ENCODE measurements around the gene KIAA0513. TPM values are rescaled to one million over a fixed set of nuclear protein-coding genes. Genes with fewer than 3 reads are reported as not detected.
A peak's percentile ranks its signal among the peaks of the same experiment; 100 is the strongest.

The KIAA0513 gene
- total RNA-seq, 1 donor from 2014 or later = 10.3 TPM

- TF ChIP-seq, protein P1, sequence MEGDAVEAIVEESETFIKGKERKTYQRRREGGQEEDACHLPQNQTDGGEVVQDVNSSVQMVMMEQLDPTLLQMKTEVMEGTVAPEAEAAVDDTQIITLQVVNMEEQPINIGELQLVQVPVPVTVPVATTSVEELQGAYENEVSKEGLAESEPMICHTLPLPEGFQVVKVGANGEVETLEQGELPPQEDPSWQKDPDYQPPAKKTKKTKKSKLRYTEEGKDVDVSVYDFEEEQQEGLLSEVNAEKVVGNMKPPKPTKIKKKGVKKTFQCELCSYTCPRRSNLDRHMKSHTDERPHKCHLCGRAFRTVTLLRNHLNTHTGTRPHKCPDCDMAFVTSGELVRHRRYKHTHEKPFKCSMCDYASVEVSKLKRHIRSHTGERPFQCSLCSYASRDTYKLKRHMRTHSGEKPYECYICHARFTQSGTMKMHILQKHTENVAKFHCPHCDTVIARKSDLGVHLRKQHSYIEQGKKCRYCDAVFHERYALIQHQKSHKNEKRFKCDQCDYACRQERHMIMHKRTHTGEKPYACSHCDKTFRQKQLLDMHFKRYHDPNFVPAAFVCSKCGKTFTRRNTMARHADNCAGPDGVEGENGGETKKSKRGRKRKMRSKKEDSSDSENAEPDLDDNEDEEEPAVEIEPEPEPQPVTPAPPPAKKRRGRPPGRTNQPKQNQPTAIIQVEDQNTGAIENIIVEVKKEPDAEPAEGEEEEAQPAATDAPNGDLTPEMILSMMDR (conservative IDR thresholded peaks at IDR 0.05) = no peak
- no peaks in the 10 kb centered on the region for H3K36me3 Mint-ChIP-seq (ENCODE audit: low read depth)
- peaks cover 42% of the 10 kb centered on the region for H3K4me1 Mint-ChIP-seq
- H3K9me3 Mint-ChIP-seq = no peaks in the 10 kb centered on the region
- H3K27ac Mint-ChIP-seq (ENCODE audit: unreplicated experiment) = no peak overlapping the region
- H3K4me3 Mint-ChIP-seq = no peak overlapping the region
- H3K27me3 Mint-ChIP-seq (ENCODE audit: low read depth) = peaks cover 6% of the 10 kb centered on the region
- DNase-seq (ENCODE audit: low read depth, low spot score) = no peak
These were observed 99.8 kb downstream of the KIAA0513 start for GRCh38 chr16:85127379-85127723.

DNA sequence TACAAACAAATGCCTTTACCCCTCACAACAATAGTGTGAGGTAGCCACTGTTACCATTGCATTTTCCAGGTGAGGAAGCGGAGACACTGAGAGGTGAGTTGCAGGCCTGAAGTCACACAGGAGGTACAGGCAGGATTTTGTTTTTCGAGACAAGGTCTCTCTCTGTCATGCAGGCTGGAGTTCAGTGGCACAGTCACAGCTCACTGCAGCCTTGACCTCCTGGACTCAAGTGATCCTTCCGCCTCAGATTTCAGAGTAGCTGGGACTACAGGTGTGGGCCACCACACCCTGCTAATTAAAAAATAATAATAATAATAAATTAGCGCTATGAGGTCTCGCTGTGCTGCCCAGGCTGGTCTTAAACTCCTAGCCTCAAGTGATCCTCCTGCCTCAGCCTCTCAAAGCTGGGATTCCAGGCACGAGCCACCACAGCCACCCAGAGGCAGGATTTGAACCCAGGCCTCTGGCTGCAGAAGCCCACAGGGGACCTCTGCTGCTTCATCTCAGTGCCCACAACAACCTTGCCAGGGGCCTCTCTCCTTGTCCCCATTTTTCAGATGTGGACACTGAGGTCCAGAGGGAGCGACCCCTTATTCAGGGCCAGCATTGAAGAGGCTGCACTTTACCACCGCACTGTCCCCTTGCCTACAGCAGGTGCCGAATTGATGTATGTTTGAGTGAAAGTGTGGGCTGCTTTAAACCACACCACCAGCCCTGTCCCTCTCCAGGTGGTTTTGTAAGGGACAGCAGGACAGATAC is 100.7 kb downstream of the KIAA0513 start:
- no peaks in the 10 kb centered on the region for H3K9me3 Mint-ChIP-seq
- TF ChIP-seq, protein P1 (conservative IDR thresholded peaks at IDR 0.05) = no peak
- no peak for DNase-seq (ENCODE audit: low read depth, low spot score)
- H3K27ac Mint-ChIP-seq (ENCODE audit: unreplicated experiment) = no peak overlapping the region
- peaks cover 6% of the 10 kb centered on the region for H3K27me3 Mint-ChIP-seq (ENCODE audit: low read depth)
- H3K4me1 Mint-ChIP-seq = peaks cover 42% of the 10 kb centered on the region
- H3K4me3 Mint-ChIP-seq = no peak overlapping the region
- H3K36me3 Mint-ChIP-seq (ENCODE audit: low read depth) = no peaks in the 10 kb centered on the region

GRCh38 chr16:85129876-85130704 is 102.5 kb downstream of the KIAA0513 start:
- Mint-ChIP-seq H3K27me3 (ENCODE audit: low read depth) (peaks cover 6% of the 10 kb centered on the region), H3K36me3 (ENCODE audit: low read depth) (no peaks in the 10 kb centered on the region), H3K4me1 (peaks cover 38% of the 10 kb centered on the region), H3K4me3 (no peak overlapping the region), H3K9me3 (no peaks in the 10 kb centered on the region), H3K27ac (ENCODE audit: unreplicated experiment) (no peak overlapping the region)
- DNase-seq (ENCODE audit: low read depth, low spot score) = no peak
- TF ChIP-seq, protein P1 (conservative IDR thresholded peaks at IDR 0.05) = no peak

DNA sequence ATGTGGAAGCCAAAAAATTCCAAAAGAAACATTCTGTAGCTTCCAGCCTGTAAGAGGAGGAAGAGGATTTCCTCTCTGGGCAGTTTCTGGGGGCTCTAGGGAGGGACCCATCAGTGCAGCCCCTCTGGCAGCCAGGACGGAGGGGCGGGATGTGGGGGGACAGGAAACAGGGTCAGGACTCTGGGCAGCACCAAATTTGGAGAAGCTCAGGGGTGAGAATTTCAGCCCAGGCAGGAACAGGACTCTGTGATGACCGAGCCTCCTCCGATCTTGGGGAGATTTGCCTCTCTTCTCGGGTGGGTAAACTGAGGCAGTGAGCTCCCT is 103.1 kb downstream of the KIAA0513 start:
- no peak overlapping the region for H3K4me3 Mint-ChIP-seq
- no peaks in the 10 kb centered on the region for H3K9me3 Mint-ChIP-seq
- H3K4me1 Mint-ChIP-seq = peaks cover 32% of the 10 kb centered on the region
- DNase-seq (ENCODE audit: low read depth, low spot score) = no peak
- H3K36me3 Mint-ChIP-seq (ENCODE audit: low read depth) = no peaks in the 10 kb centered on the region
- peaks cover 6% of the 10 kb centered on the region for H3K27me3 Mint-ChIP-seq (ENCODE audit: low read depth)
- H3K27ac Mint-ChIP-seq (ENCODE audit: unreplicated experiment) = peak overlapping the region; percentile 50
- TF ChIP-seq, protein P1 (conservative IDR thresholded peaks at IDR 0.05) = no peak

DNA sequence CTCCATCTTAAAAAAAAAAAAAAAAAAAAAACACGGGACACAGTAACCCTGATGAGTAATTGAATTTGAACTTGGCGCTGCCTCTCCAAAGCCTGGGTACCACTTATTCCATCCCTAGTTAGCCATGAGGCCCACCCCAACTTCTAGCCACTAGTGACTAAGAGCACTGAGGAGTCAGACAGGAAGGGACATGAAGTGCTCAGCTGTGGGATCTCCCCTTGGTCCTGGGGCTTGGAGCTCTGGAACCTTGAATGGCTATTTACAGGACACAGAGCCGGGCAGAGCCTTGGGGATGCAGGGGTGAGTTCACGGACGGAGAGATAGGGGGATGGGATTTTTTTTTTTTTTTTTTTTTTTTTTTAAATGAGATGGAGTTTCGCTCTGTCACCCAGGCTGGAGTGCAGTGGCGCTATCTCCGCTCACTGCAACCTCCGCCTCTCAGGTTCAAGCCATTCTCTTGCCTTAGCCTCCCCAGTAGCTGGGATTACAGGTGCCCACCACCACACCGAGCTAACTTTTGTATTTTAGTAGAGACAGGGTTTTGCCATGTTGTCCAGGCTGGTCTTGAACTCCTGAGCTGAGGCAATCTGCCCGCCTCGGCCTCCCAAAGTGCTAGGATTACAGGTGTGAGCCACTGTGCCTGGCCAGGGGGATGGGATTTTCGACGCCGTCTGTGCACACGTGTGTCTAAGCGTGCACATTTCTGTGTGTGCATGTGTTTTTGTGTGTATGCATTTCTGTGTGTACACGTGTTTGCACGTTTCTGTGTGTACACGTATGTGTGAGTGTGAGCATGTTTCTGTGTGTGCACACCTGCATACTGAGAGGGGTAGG is 105.1 kb downstream of the KIAA0513 start:
- Mint-ChIP-seq H3K4me3 (no peak overlapping the region), H3K4me1 (peaks cover 28% of the 10 kb centered on the region), H3K27ac (ENCODE audit: unreplicated experiment) (no peak overlapping the region), H3K9me3 (no peaks in the 10 kb centered on the region), H3K36me3 (ENCODE audit: low read depth) (no peaks in the 10 kb centered on the region), H3K27me3 (ENCODE audit: low read depth) (peaks cover 6% of the 10 kb centered on the region)
- TF ChIP-seq, protein P1 (conservative IDR thresholded peaks at IDR 0.05) = no peak
- DNase-seq (ENCODE audit: low read depth, low spot score) = no peak

Measured in neural crest cell (in vitro differentiated cells).